H1 (cell line): Measurements from ENCODE around the gene GRIP1. TPM values are rescaled to one million over a fixed set of nuclear protein-coding genes. Genes with fewer than 3 reads are reported as not detected.

Source experiments
- CTCF ChIA-PET: fragments of 300-600 bp; sonication (Branson Sonifier 250); formaldehyde crosslinking; loops from one replicate; lab custom pipeline; 2021; ENCODE audit not compliant: partially characterized antibody; lab: Charles Lee
- POLR2A ChIA-PET: fragments of 300-600 bp; sonication (Branson Sonifier 250); formaldehyde crosslinking; loops from one replicate; lab custom pipeline; 2021; ENCODE audit warnings: inconsistent platforms; ENCODE audit not compliant: partially characterized antibody; lab: Charles Lee
- DNase-seq, 2 experiments: peaks; one replicate each; pipeline versions ENCODE4 v3.0.0 to v3.0.0-alpha.2; 2010 to 2022; ENCODE audit warnings: low spot score in 2 of 2, low read depth in 1 of 2, mixed read lengths in 1 of 2
- FAIRE-seq: peaks from 2 replicates; lab custom pipeline; 2011; peaks lifted over from hg19 to GRCh38; lab: Jason Lieb, UNC
- H2AFZ ChIP-seq: 2 replicates; pipeline ENCODE4 v1.8.1; 2012; ENCODE audit warnings: low read length, inconsistent platforms
- H2AK5ac ChIP-seq: 2 replicates; pipeline ENCODE4 v1.6.1; 2013; ENCODE audit warnings: low read depth, low read length
- H2BK120ac ChIP-seq: replicated peaks from 2 replicates; pipeline ENCODE3; 2013; ENCODE audit warnings: low read depth, low read length, inconsistent platforms
- H2BK12ac ChIP-seq: 2 replicates; pipeline ENCODE4 v1.6.1; 2013; ENCODE audit warnings: low read depth, low read length
- H2BK15ac ChIP-seq: 2 replicates; pipeline ENCODE4 v1.6.1; 2013; ENCODE audit warnings: low read length
- H2BK20ac ChIP-seq: 2 replicates; pipeline ENCODE4 v1.6.1; 2013; ENCODE audit warnings: low read length
- H2BK5ac ChIP-seq: 2 replicates; pipeline ENCODE4 v1.6.1; 2013; ENCODE audit warnings: low read depth, low read length
- H3K14ac ChIP-seq: 2 replicates; pipeline ENCODE4 v1.6.1; 2013; ENCODE audit warnings: inconsistent platforms; ENCODE audit not compliant: insufficient read length
- H3K18ac ChIP-seq: 2 replicates; pipeline ENCODE4 v1.6.1; 2013; ENCODE audit warnings: low read length; ENCODE audit errors: extremely low read depth
- H3K23ac ChIP-seq: 2 replicates; pipeline ENCODE4 v1.6.1; 2013; ENCODE audit warnings: inconsistent platforms; ENCODE audit not compliant: insufficient read length
- H3K23me2 ChIP-seq: 2 replicates; pipeline ENCODE4 v1.6.1; 2013; ENCODE audit warnings: low read depth, low read length
- H3K27ac ChIP-seq: 2 replicates; pipeline ENCODE4 v1.6.1; 2011; ENCODE audit warnings: low read depth, low read length, inconsistent platforms
- H3K27me3 ChIP-seq, 4 experiments: replicated peaks in 1 of 4; 1 replicate in 1 of 4; 2 replicates in 3 of 4; pipeline versions ENCODE4 v1.6.1 to v1.8.1; 2011 to 2013; ENCODE audit warnings: low read length in 3 of 4, mild to moderate bottlenecking in 3 of 4, inconsistent platforms in 2 of 4, mixed read lengths in 2 of 4, moderate library complexity in 1 of 4; ENCODE audit not compliant: control insufficient read depth in 3 of 4, insufficient read depth in 3 of 4; ENCODE audit errors: extremely low read depth in 1 of 4
- H3K36me3 ChIP-seq, 4 experiments: 2 replicates each; pipeline versions ENCODE4 v1.6.1 to v1.8.1; 2011 to 2013; ENCODE audit warnings: mild to moderate bottlenecking in 4 of 4, low read length in 3 of 4, moderate library complexity in 2 of 4, control low read depth in 1 of 4, inconsistent platforms in 1 of 4; ENCODE audit not compliant: insufficient read depth in 4 of 4, control insufficient read depth in 2 of 4
- H3K4ac ChIP-seq: replicated peaks from 2 replicates; pipeline ENCODE3; 2013; ENCODE audit warnings: low read length, low read depth, mixed read lengths, inconsistent platforms; ENCODE audit not compliant: insufficient read length
- H3K4me1 ChIP-seq, 4 experiments: replicated peaks in 1 of 4; 1 replicate in 1 of 4; 2 replicates in 3 of 4; pipeline versions ENCODE4 v1.6.1 to v1.8.1; 2011 to 2013; ENCODE audit warnings: low read length in 3 of 4, inconsistent platforms in 2 of 4, mixed read lengths in 1 of 4; ENCODE audit not compliant: insufficient read depth in 4 of 4, control insufficient read depth in 3 of 4
- H3K4me2 ChIP-seq, 2 experiments: 2 replicates each; pipeline versions ENCODE4 v1.6.1 to v1.8.1; 2011 to 2013; ENCODE audit warnings: low read depth in 2 of 2, low read length in 2 of 2, control low read depth in 1 of 2, inconsistent platforms in 1 of 2, mild to moderate bottlenecking in 1 of 2; ENCODE audit not compliant: insufficient read depth in 1 of 2
- H3K4me3 ChIP-seq, 4 experiments: fragments of 200-600, 300-600 bp in 1 of 4; sonication (generic), shearing (Covaris generic), sonication (Bioruptor Twin) in 1 of 4; 2 replicates each; pipeline versions ENCODE4 v1.5.1 to v1.8.1; 2011 to 2016; ENCODE audit warnings: low read length in 4 of 4, low read depth in 3 of 4, control low read depth in 2 of 4, inconsistent platforms in 2 of 4, mild to moderate bottlenecking in 2 of 4, mixed read lengths in 1 of 4, moderate library complexity in 1 of 4; ENCODE audit not compliant: insufficient read depth in 2 of 4; ENCODE audit errors: extremely low read depth in 1 of 4
- H3K56ac ChIP-seq: replicated peaks from 2 replicates; pipeline ENCODE3; 2013; ENCODE audit warnings: low read depth, mild to moderate bottlenecking, mixed read lengths, low read length, inconsistent platforms; ENCODE audit not compliant: insufficient read length
- H3K79me1 ChIP-seq: 2 replicates; pipeline ENCODE4 v1.6.1; 2013; ENCODE audit warnings: low read depth, low read length, control low read depth
- H3K79me2 ChIP-seq, 2 experiments: 2 replicates each; pipeline versions ENCODE4 v1.6.1 to v1.8.1; 2012 to 2013; ENCODE audit warnings: low read length in 2 of 2, mild to moderate bottlenecking in 2 of 2, inconsistent platforms in 1 of 2; ENCODE audit not compliant: insufficient read depth in 2 of 2, control insufficient read depth in 1 of 2
- H3K9ac ChIP-seq, 4 experiments: replicated peaks in 1 of 4; 1 replicate in 1 of 4; 2 replicates in 3 of 4; pipeline versions ENCODE4 v1.6.1 to v1.8.1; 2011 to 2013; ENCODE audit warnings: low read depth in 3 of 4, low read length in 3 of 4, control low read depth in 2 of 4, mild to moderate bottlenecking in 2 of 4, moderate library complexity in 2 of 4, inconsistent platforms in 1 of 4; ENCODE audit errors: extremely low read depth in 1 of 4
- H3K9me3 ChIP-seq, 2 experiments: 2 replicates each; pipeline versions ENCODE4 v1.6.1 to v1.8.1; 2012 to 2013; ENCODE audit warnings: mild to moderate bottlenecking in 2 of 2, moderate library complexity in 2 of 2, control low read depth in 1 of 2, inconsistent platforms in 1 of 2, low read depth in 1 of 2, low read length in 1 of 2, mixed read lengths in 1 of 2; ENCODE audit not compliant: insufficient read depth in 2 of 2
- H4K20me1 ChIP-seq, 2 experiments: replicated peaks in 1 of 2; 2 replicates each; pipeline versions ENCODE3 to v1.8.1; 2011 to 2013; ENCODE audit warnings: inconsistent platforms in 2 of 2, low read length in 2 of 2, mild to moderate bottlenecking in 1 of 2; ENCODE audit not compliant: insufficient read depth in 2 of 2, control insufficient read depth in 1 of 2
- H4K5ac ChIP-seq: 2 replicates; pipeline ENCODE4 v1.6.1; 2013; ENCODE audit warnings: low read length, low read depth, mixed read lengths, inconsistent platforms; ENCODE audit not compliant: insufficient read length
- H4K8ac ChIP-seq: 2 replicates; pipeline ENCODE4 v1.8.0; 2013; ENCODE audit warnings: mild to moderate bottlenecking, moderate library complexity, low read length, inconsistent platforms; ENCODE audit not compliant: insufficient read depth; ENCODE audit errors: extremely low read depth
- H4K91ac ChIP-seq: replicated peaks from 2 replicates; pipeline ENCODE3; 2013; ENCODE audit warnings: low read length, mixed read lengths, inconsistent platforms; ENCODE audit not compliant: insufficient read length
- ASH2L ChIP-seq: fragments of 200-600, 300-600 bp; sonication (generic); IDR thresholded peaks from one replicate; pipeline ENCODE4 v1.7.1; 2017; ENCODE audit warnings: low read length
- CBX8 ChIP-seq: fragments of 300-800, 300-1000 bp; sonication (generic); IDR thresholded peaks from 2 replicates; pipeline ENCODE4 v1.7.1; 2016; ENCODE audit warnings: low read depth, low read length, borderline replicate concordance
- CEBPB ChIP-seq: IDR thresholded peaks from 2 replicates; pipeline ENCODE4 v1.6.1; 2012; ENCODE audit warnings: low read depth, low read length
- CREB1 ChIP-seq: IDR thresholded peaks from 2 replicates; pipeline ENCODE4 v1.6.1; 2012; ENCODE audit warnings: inconsistent platforms
- CTBP2 ChIP-seq: IDR thresholded peaks from 2 replicates; pipeline ENCODE4 v1.7.0; 2011; ENCODE audit warnings: borderline replicate concordance, mild to moderate bottlenecking, moderate library complexity, mixed read lengths, low read length; ENCODE audit not compliant: insufficient read depth, insufficient read length
- HDAC2 ChIP-seq, 2 experiments: fragments of 300-600 bp in 1 of 2; sonication (generic) in 1 of 2; IDR thresholded peaks; 2 replicates each; pipeline ENCODE4 v1.6.1; 2011 to 2012; ENCODE audit warnings: low read depth in 2 of 2, low read length in 2 of 2, mild to moderate bottlenecking in 2 of 2, moderate library complexity in 2 of 2, borderline replicate concordance in 1 of 2, inconsistent platforms in 1 of 2
- KDM5A ChIP-seq: fragments of 200-600 bp; IDR thresholded peaks from 2 replicates; pipeline ENCODE4 v1.7.1; 2012; ENCODE audit warnings: mild to moderate bottlenecking, low read length, inconsistent platforms, mixed read lengths
- PHF8 ChIP-seq: fragments of 200-600 bp; sonication (generic); conservative IDR thresholded peaks from 2 replicates; pipeline ENCODE4 v1.7.1; 2012; ENCODE audit warnings: low read depth, mild to moderate bottlenecking, inconsistent platforms, low read length, moderate library complexity
- RFX5 ChIP-seq: IDR thresholded peaks from 2 replicates; pipeline ENCODE4 v1.6.1; 2011; ENCODE audit warnings: low read depth, low read length, improper control_type of control experiment, borderline replicate concordance
- RNF2 ChIP-seq: fragments of 200-900, 300-1000 bp; sonication (generic); IDR thresholded peaks from 2 replicates; pipeline ENCODE4 v1.7.1; 2016; ENCODE audit warnings: borderline replicate concordance, low read depth, mild to moderate bottlenecking, antibody characterized with exemption, low read length; ENCODE audit not compliant: poor library complexity, severe bottlenecking; ENCODE audit errors: missing control alignments
- TCF12 ChIP-seq: IDR thresholded peaks from 2 replicates; pipeline ENCODE4 v1.6.1; 2011; ENCODE audit warnings: low read depth, mild to moderate bottlenecking, low read length
- WGBS, 2 experiments: shearing (Covaris generic) in 1 of 2; methylation state at CpG; one replicate each; pipeline versions ENCODE4 v1.1.6 to v1.1.7; 2013 to 2015; ENCODE audit warnings: low lambda C conversion rate in 2 of 2, mixed read lengths in 2 of 2, inconsistent platforms in 1 of 2, low coverage in 1 of 2, missing lambda C conversion rate in 1 of 2; ENCODE audit not compliant: insufficient replicate concordance in 2 of 2, insufficient coverage in 1 of 2, insufficient read length in 1 of 2; ENCODE audit errors: extremely low coverage in 1 of 2, missing lambda C conversion rate in 1 of 2; 5-methylcytosine and 5-hydroxymethylcytosine counted together
- polyA plus RNA-seq, 7 experiments: library from polyadenylated mRNA; depleted of rRNA in 3 of 7; stranded (reverse) in 5 of 7; unstranded in 2 of 7; fragments of >200 nt in 5 of 7; fragments of 200-250 nt in 2 of 7; gene quantifications; 1 replicate in 5 of 7; 2 replicates in 1 of 7; 4 replicates in 1 of 7; pipeline versions ENCODE4 v1.2.1 to v1.2.3, GENCODE V29; 2011 to 2013; ENCODE audit warnings: missing spikeins in 2 of 7, mixed read lengths in 2 of 7
- total RNA-seq: library from RNA; stranded (reverse); fragmentation: NEBNext Ultra II Directional; extraction: Animal tissue kit (Norgen Biotek cat#: 25700); gene quantifications from 2 replicates; pipeline ENCODE4 v1.2.1, GENCODE V29; 2021

The GRIP1 gene
- total and polyA plus RNA-seq, 2 of the 8 experiments (the other 6 are each of a cell fraction or from before 2014, with no cell fraction given): 4.5 to 27.3 TPM

DNA sequence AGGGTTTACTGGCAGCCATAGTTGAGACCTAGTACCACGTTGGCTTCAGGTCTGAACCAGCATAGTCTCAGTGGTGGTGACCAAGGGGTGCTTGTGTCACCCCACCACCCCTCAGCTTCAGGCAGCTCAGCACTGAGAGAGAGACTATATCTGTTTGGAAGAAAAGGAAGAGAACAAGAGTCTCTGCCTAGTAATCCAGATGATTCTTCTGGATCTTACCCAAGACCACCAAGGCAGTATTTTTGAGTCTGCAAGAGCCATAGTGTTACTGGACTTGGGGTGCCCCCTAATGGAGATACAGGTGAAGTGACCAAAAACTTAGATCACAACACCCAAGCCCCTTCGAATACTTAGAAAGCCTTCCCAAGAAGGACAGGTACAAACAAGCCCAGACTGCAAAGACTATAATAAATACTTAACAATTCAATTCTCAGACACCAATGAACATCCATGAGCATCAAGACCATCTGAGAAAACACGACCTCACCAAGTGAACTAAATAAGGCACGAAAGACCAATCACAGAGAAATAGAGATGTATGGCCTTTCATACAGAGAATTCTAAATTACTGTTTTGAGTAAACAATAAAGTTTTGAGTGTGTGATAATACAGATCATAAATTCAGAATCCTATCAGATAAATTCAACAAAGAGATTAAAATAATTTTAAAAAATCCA lies 269.5 kb downstream of the GRIP1 start:
- peak overlapping the region; percentile 94 for H4K91ac ChIP-seq
- H3K56ac ChIP-seq: no peak overlapping the region
- H3K27ac ChIP-seq: no peak overlapping the region
- no peak overlapping the region for H2BK5ac ChIP-seq
- 69% methylated on average over 4 of the region's 4 CpGs; no CpG with 5 or more reads in 1 of the 2 experiments for WGBS, 2 experiments
- DNase-seq (peak; percentile 33 to 58), FAIRE-seq (peak; percentile 88)
- ChIA-PET POLR2A (no interaction called here), CTCF (interaction anchor here (0.6 to 2.7 kb wide), 35 partner anchors 9 to 299 kb away, joined by 3 to 24 read pairs (median 4); partner anchors contain the start of gene GRIP1)
- no peak overlapping the region for H3K4me2 ChIP-seq
- H3K18ac ChIP-seq: no peak overlapping the region
- no peak overlapping the region for H2BK15ac ChIP-seq
- H2BK20ac ChIP-seq: no peak overlapping the region
- no peaks in the 10 kb centered on the region; a peak in 1 of 4 replicates for H3K9me3 ChIP-seq
- H3K79me1 ChIP-seq: no peaks in the 10 kb centered on the region
- no peak overlapping the region for H3K23ac ChIP-seq
- H4K8ac ChIP-seq: no peak overlapping the region
- no peaks in the 10 kb centered on the region for H3K36me3 ChIP-seq
- no peak overlapping the region for H4K5ac ChIP-seq
- no peak overlapping the region for H2BK12ac ChIP-seq
- H3K4ac ChIP-seq: no peak overlapping the region
- H3K4me1 ChIP-seq: peaks cover 0 to 6% (median 3%) of the 10 kb centered on the region in 4 experiments; a peak in 1 of 7 replicates
- no peaks in the 10 kb centered on the region for H3K79me2 ChIP-seq
- H4K20me1 ChIP-seq: no peaks in the 10 kb centered on the region
- H2AFZ ChIP-seq: no peak overlapping the region
- H2AK5ac ChIP-seq: no peak overlapping the region
- no peaks in the 10 kb centered on the region for H3K23me2 ChIP-seq
- no peak overlapping the region for H3K9ac ChIP-seq
- no peaks in the 10 kb centered on the region for H3K27me3 ChIP-seq
- H3K4me3 ChIP-seq: no peak overlapping the region
- peak overlapping the region; percentile 92 for H2BK120ac ChIP-seq
- no peak overlapping the region for H3K14ac ChIP-seq
- TF ChIP-seq CEBPB (no peak), HDAC2 (IDR thresholded peaks at IDR 0.05; ENCODE audit: borderline replicate concordance in 1 of 2, low read depth in 2 of 2, low read length in 2 of 2) (no peak), TCF12 (no peak), ASH2L (no peak), KDM5A (no peak), RNF2 (no peak), CREB1 (no peak), CTBP2 (no peak), CBX8 (no peak), RFX5 (no peak), PHF8 (no peak)
